H9 (cell line): Measurements from ENCODE around the gene NIPSNAP3A. TPM values are rescaled to one million over a fixed set of nuclear protein-coding genes. Genes with fewer than 3 reads are reported as not detected.

Experiments
- DNase-seq: peaks from one replicate; pipeline ENCODE4 v3.0.0-alpha.2; 2017
- H2AFZ ChIP-seq: one replicate; pipeline ENCODE4 v1.6.1; 2013; ENCODE audit warnings: mild to moderate bottlenecking, low read length, control low read depth, moderate library complexity
- H2AK5ac ChIP-seq: 2 replicates; pipeline ENCODE4 v1.6.1; 2013; ENCODE audit warnings: low read length, control low read depth, mixed read lengths; ENCODE audit not compliant: insufficient read length
- H2BK120ac ChIP-seq: one replicate; pipeline ENCODE4 v1.6.1; 2013; ENCODE audit warnings: low read depth, mild to moderate bottlenecking, low read length, control low read depth, inconsistent platforms; ENCODE audit not compliant: poor library complexity, severe bottlenecking
- H2BK12ac ChIP-seq: 2 replicates; pipeline ENCODE4 v1.6.1; 2013; ENCODE audit warnings: low read length, control low read depth, mixed read lengths, low read depth; ENCODE audit not compliant: insufficient read length
- H2BK15ac ChIP-seq: 2 replicates; pipeline ENCODE4 v1.6.1; 2013; ENCODE audit warnings: low read depth, low read length, control low read depth
- H2BK20ac ChIP-seq: one replicate; pipeline ENCODE4 v1.6.1; 2013; ENCODE audit warnings: low read depth, mild to moderate bottlenecking, low read length, control low read depth, inconsistent platforms; ENCODE audit not compliant: poor library complexity, severe bottlenecking
- H2BK5ac ChIP-seq: 2 replicates; pipeline ENCODE4 v1.6.1; 2013; ENCODE audit warnings: low read length, control low read depth, mixed read lengths; ENCODE audit not compliant: insufficient read length
- H3K14ac ChIP-seq: 2 replicates; pipeline ENCODE4 v1.6.1; 2013; ENCODE audit warnings: low read length, control low read depth; ENCODE audit not compliant: insufficient read depth
- H3K18ac ChIP-seq: 2 replicates; pipeline ENCODE4 v1.6.1; 2013; ENCODE audit warnings: low read depth, mild to moderate bottlenecking, mixed read lengths, low read length, control low read depth; ENCODE audit not compliant: insufficient read length
- H3K23ac ChIP-seq: 2 replicates; pipeline ENCODE4 v1.6.1; 2013; ENCODE audit warnings: low read length, control low read depth, mixed read lengths, low read depth; ENCODE audit not compliant: insufficient read length
- H3K23me2 ChIP-seq: 2 replicates; pipeline ENCODE4 v1.6.1; 2013; ENCODE audit warnings: low read depth, mild to moderate bottlenecking, mixed read lengths, low read length, control low read depth; ENCODE audit not compliant: insufficient read length, poor library complexity, severe bottlenecking
- H3K27ac ChIP-seq: 2 replicates; pipeline ENCODE4 v1.5.1; 2013; ENCODE audit warnings: low read length, control low read depth, mixed read lengths, low read depth; ENCODE audit not compliant: insufficient read length
- H3K27me3 ChIP-seq: 2 replicates; pipeline ENCODE4 v1.6.1; 2013; ENCODE audit warnings: low read length, control low read depth, inconsistent platforms; ENCODE audit not compliant: insufficient read depth
- H3K4ac ChIP-seq: 2 replicates; pipeline ENCODE4 v1.6.1; 2013; ENCODE audit warnings: low read depth, mild to moderate bottlenecking, control low read depth, inconsistent platforms, low read length, moderate library complexity
- H3K4me1 ChIP-seq: 2 replicates; pipeline ENCODE4 v1.6.1; 2013; ENCODE audit warnings: low read length, control low read depth, inconsistent platforms; ENCODE audit not compliant: insufficient read depth
- H3K4me2 ChIP-seq: 2 replicates; pipeline ENCODE4 v1.6.1; 2013; ENCODE audit warnings: low read length, control low read depth, mixed read lengths; ENCODE audit not compliant: insufficient read length, insufficient read depth
- H3K56ac ChIP-seq: 2 replicates; pipeline ENCODE4 v1.6.1; 2013; ENCODE audit warnings: low read depth, mild to moderate bottlenecking, mixed read lengths, low read length, control low read depth; ENCODE audit not compliant: insufficient read length
- H3K79me1 ChIP-seq: 2 replicates; pipeline ENCODE4 v1.6.1; 2013; ENCODE audit warnings: low read depth, mild to moderate bottlenecking, moderate library complexity, low read length, control low read depth, inconsistent platforms; ENCODE audit not compliant: insufficient read depth, poor library complexity, severe bottlenecking
- H3K79me2 ChIP-seq: 2 replicates; pipeline ENCODE4 v1.6.1; 2013; ENCODE audit warnings: low read length, control low read depth, inconsistent platforms; ENCODE audit not compliant: insufficient read depth
- H3K9ac ChIP-seq: 2 replicates; pipeline ENCODE4 v1.6.1; 2013; ENCODE audit warnings: low read length, control low read depth, mixed read lengths; ENCODE audit not compliant: insufficient read length; ENCODE audit errors: extremely low read depth
- H3K9me3 ChIP-seq: one replicate; pipeline ENCODE4 v1.6.1; 2013; ENCODE audit warnings: low read depth, low read length, inconsistent platforms; ENCODE audit not compliant: control insufficient read depth
- H3T11ph ChIP-seq: one replicate; pipeline ENCODE4 v1.6.1; 2013; ENCODE audit warnings: mild to moderate bottlenecking, low read length, control low read depth, inconsistent platforms
- H4K20me1 ChIP-seq: one replicate; pipeline ENCODE4 v1.6.1; 2013; ENCODE audit not compliant: control insufficient read depth, insufficient read length, insufficient read depth
- H4K5ac ChIP-seq: 2 replicates; pipeline ENCODE4 v1.6.1; 2013; ENCODE audit warnings: low read depth, mild to moderate bottlenecking, mixed read lengths, low read length, control low read depth; ENCODE audit not compliant: insufficient read length
- H4K8ac ChIP-seq: replicated peaks from 2 replicates; pipeline ENCODE4 v1.6.1; 2013; ENCODE audit warnings: low read length, control low read depth, mixed read lengths, low read depth; ENCODE audit not compliant: insufficient read length
- H4K91ac ChIP-seq: 2 replicates; pipeline ENCODE4 v1.6.1; 2013; ENCODE audit warnings: low read depth, mild to moderate bottlenecking, moderate library complexity, mixed read lengths, low read length, control low read depth; ENCODE audit not compliant: insufficient read length
- H3K27ac Mint-ChIP-seq, 3 experiments: 2 replicates in 2 of 3; 3 replicates in 1 of 3; pipeline ENCODE4 v1.8.0; 2020 to 2021; ENCODE audit warnings: mixed read lengths in 3 of 3, mild to moderate bottlenecking in 1 of 3, moderate library complexity in 1 of 3
- H3K27me3 Mint-ChIP-seq: 2 replicates; pipeline ENCODE4 v1.8.0; 2021; ENCODE audit warnings: low read depth, mild to moderate bottlenecking, moderate library complexity, mixed read lengths
- H3K36me3 Mint-ChIP-seq, 3 experiments: 2 replicates in 2 of 3; 3 replicates in 1 of 3; pipeline ENCODE4 v1.8.0; 2020 to 2021; ENCODE audit warnings: low read depth in 3 of 3, mixed read lengths in 3 of 3; ENCODE audit not compliant: insufficient read depth in 1 of 3
- H3K4me1 Mint-ChIP-seq, 2 experiments: 2 replicates each; pipeline ENCODE4 v1.8.0; 2020; ENCODE audit warnings: mixed read lengths in 2 of 2
- H3K4me3 Mint-ChIP-seq, 2 experiments: 2 replicates in 1 of 2; 3 replicates in 1 of 2; pipeline ENCODE4 v1.8.0; 2020 to 2021; ENCODE audit warnings: mild to moderate bottlenecking in 2 of 2, mixed read lengths in 2 of 2, moderate library complexity in 1 of 2
- H3K9me3 Mint-ChIP-seq, 2 experiments: 2 replicates in 1 of 2; 3 replicates in 1 of 2; pipeline ENCODE4 v1.8.0; 2020; ENCODE audit warnings: mild to moderate bottlenecking in 2 of 2, mixed read lengths in 2 of 2, moderate library complexity in 1 of 2
- whole genome bisulfite sequencing: extraction: QIAGEN DNeasy Blood & Tissue Kit; methylation state at CpG from one replicate; pipeline ENCODE4 v1.1.7; 2013; ENCODE audit warnings: missing lambda C conversion rate, low lambda C conversion rate, mixed read lengths; ENCODE audit not compliant: insufficient read length; ENCODE audit errors: extremely low coverage; 5-methylcytosine and 5-hydroxymethylcytosine counted together
- total RNA-seq: library from RNA; stranded (reverse); gene quantifications from 2 replicates; pipeline ENCODE4 v1.2.1, GENCODE V29; 2021
- TF ChIP-seq, protein P1 (sequence below): fragments of 200-600 bp; sonication (generic); conservative IDR thresholded peaks from 3 replicates; pipeline ENCODE4 v1.8.0; 2021; ENCODE audit warnings: antibody characterized with exemption, mild to moderate bottlenecking

The NIPSNAP3A gene
- total RNA-seq, 1 experiment from 2014 or later: 13.9 TPM

DNA sequence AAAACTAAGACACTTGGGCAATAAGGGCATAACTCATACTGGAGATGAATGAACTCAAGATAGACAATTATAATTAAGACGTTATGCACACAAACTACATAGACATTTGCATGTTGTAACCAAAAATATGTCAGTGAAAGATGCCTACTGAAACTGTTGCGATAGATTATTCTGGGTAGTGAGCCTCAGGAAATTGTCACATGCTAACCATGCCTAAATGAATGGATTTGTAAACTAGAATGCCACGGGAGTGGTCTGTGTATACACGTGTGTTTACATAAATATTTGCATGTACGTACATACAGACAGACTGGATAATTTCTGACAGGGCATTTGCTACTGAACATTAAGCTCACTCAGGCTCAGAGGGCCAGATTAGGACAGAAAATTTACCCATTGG lies 17.7 kb downstream of the NIPSNAP3A start:
- no peak overlapping the region for H4K8ac ChIP-seq
- H2AFZ ChIP-seq: no peak overlapping the region
- H4K91ac ChIP-seq: no peak overlapping the region
- H3K4ac ChIP-seq: no peak overlapping the region
- Mint-ChIP-seq H3K4me1 (no peaks in the 10 kb centered on the region), H3K27me3 (peaks cover 17% of the 10 kb centered on the region), H3K36me3 (no peaks in the 10 kb centered on the region), H3K9me3 (peaks cover 4 to 7% of the 10 kb centered on the region in 2 experiments; a peak in 4 of 5 replicates), H3K27ac (no peak overlapping the region), H3K4me3 (peak overlapping the region in 1 of 2 experiments; percentile 82; a peak in 2 of 5 replicates)
- H2BK20ac ChIP-seq: no peak overlapping the region
- no peak overlapping the region for H2BK15ac ChIP-seq
- H3K79me2 ChIP-seq: no peaks in the 10 kb centered on the region
- TF ChIP-seq, protein P1, sequence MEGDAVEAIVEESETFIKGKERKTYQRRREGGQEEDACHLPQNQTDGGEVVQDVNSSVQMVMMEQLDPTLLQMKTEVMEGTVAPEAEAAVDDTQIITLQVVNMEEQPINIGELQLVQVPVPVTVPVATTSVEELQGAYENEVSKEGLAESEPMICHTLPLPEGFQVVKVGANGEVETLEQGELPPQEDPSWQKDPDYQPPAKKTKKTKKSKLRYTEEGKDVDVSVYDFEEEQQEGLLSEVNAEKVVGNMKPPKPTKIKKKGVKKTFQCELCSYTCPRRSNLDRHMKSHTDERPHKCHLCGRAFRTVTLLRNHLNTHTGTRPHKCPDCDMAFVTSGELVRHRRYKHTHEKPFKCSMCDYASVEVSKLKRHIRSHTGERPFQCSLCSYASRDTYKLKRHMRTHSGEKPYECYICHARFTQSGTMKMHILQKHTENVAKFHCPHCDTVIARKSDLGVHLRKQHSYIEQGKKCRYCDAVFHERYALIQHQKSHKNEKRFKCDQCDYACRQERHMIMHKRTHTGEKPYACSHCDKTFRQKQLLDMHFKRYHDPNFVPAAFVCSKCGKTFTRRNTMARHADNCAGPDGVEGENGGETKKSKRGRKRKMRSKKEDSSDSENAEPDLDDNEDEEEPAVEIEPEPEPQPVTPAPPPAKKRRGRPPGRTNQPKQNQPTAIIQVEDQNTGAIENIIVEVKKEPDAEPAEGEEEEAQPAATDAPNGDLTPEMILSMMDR: no peak
- no peaks in the 10 kb centered on the region for H4K20me1 ChIP-seq
- DNase-seq: no peak
- no peaks in the 10 kb centered on the region for H3K27me3 ChIP-seq
- no peak overlapping the region for H3K27ac ChIP-seq
- H3K14ac ChIP-seq: no peak overlapping the region
- H3K4me2 ChIP-seq: no peak overlapping the region
- no peak overlapping the region for H2BK5ac ChIP-seq
- H2BK12ac ChIP-seq: no peak overlapping the region
- no peak overlapping the region for H3K23ac ChIP-seq
- H3K56ac ChIP-seq: no peak overlapping the region
- no peak overlapping the region for H3K9ac ChIP-seq
- no peak overlapping the region for H3K18ac ChIP-seq
- no peak overlapping the region for H2BK120ac ChIP-seq
- H2AK5ac ChIP-seq: no peak overlapping the region
- H3K9me3 ChIP-seq: no peaks in the 10 kb centered on the region
- no peak overlapping the region for H3T11ph ChIP-seq
- no CpG with 5 or more reads among the region's 5 CpGs for whole genome bisulfite sequencing
- H4K5ac ChIP-seq: no peak overlapping the region
- H3K79me1 ChIP-seq: no peaks in the 10 kb centered on the region
- H3K4me1 ChIP-seq: no peaks in the 10 kb centered on the region
- no peaks in the 10 kb centered on the region for H3K23me2 ChIP-seq
